CD4-positive, alpha-beta memory T cell (primary cell): ENCODE results near the gene GOLPH3. TPM values are rescaled to one million over a fixed set of nuclear protein-coding genes. Genes with fewer than 3 reads are reported as not detected.
"Not testable (repeated sequence)": the region's sequence is repeated elsewhere in the genome, so short reads cannot be mapped to it uniquely, and the experiment has no call there.

Experiments used
- CTCF ChIA-PET: fragments of 350-600 bp; sonication (Branson Sonifier 250); formaldehyde crosslinking; loops from one replicate; lab custom pipeline; 2021; ENCODE audit warnings: inconsistent platforms; ENCODE audit not compliant: partially characterized antibody; lab: Charles Lee
- POLR2A ChIA-PET: fragments of 350-600 bp; sonication (Branson Sonifier 250); formaldehyde crosslinking; loops from one replicate; lab custom pipeline; 2021; ENCODE audit not compliant: partially characterized antibody; lab: Charles Lee
- DNase-seq, 5 donors: peaks; one replicate each; pipeline versions ENCODE4 v3.0.0 to v3.0.0-alpha.2; 2020 to 2022; ENCODE audit warnings: mixed read lengths in 1 of 5
- H3K27ac ChIP-seq: one replicate; pipeline ENCODE4 v1.7.0; 2013; ENCODE audit warnings: low read depth, low read length
- H3K27me3 ChIP-seq: 2 replicates; pipeline ENCODE4 v1.7.0; 2013; ENCODE audit warnings: mild to moderate bottlenecking, low read length, moderate library complexity; ENCODE audit not compliant: insufficient read depth
- H3K36me3 ChIP-seq: 2 replicates; pipeline ENCODE4 v1.7.0; 2013; ENCODE audit warnings: mild to moderate bottlenecking, low read length, moderate library complexity; ENCODE audit not compliant: insufficient read depth
- H3K4me1 ChIP-seq: 2 replicates; pipeline ENCODE4 v1.7.0; 2013; ENCODE audit warnings: mild to moderate bottlenecking, low read length, moderate library complexity; ENCODE audit not compliant: insufficient read depth
- H3K4me3 ChIP-seq, 2 donors: one replicate each; pipeline ENCODE4 v1.7.0; 2013; ENCODE audit warnings: low read length in 2 of 2, mild to moderate bottlenecking in 1 of 2
- H3K9me3 ChIP-seq, 2 donors: one replicate each; pipeline ENCODE4 v1.7.0; 2013; ENCODE audit warnings: low read length in 2 of 2, control low read depth in 1 of 2; ENCODE audit not compliant: control insufficient read depth in 1 of 2
- H3K27ac Mint-ChIP-seq, 7 donors: one replicate each; pipeline ENCODE4 v1.8.0; 2020 to 2021; ENCODE audit warnings: mixed read lengths in 7 of 7, mild to moderate bottlenecking in 6 of 7, inconsistent platforms in 3 of 7, moderate library complexity in 3 of 7
- H3K27me3 Mint-ChIP-seq, 2 donors: one replicate each; pipeline ENCODE4 v1.8.0; 2020 to 2021; ENCODE audit warnings: mixed read lengths in 2 of 2
- H3K36me3 Mint-ChIP-seq, 2 donors: one replicate each; pipeline ENCODE4 v1.8.0; 2020 to 2021; ENCODE audit warnings: mixed read lengths in 2 of 2, inconsistent platforms in 1 of 2, mild to moderate bottlenecking in 1 of 2
- H3K4me1 Mint-ChIP-seq, 4 donors: one replicate each; pipeline ENCODE4 v1.8.0; 2020 to 2021; ENCODE audit warnings: mixed read lengths in 4 of 4, mild to moderate bottlenecking in 1 of 4
- H3K4me3 Mint-ChIP-seq, 8 donors: one replicate each; pipeline ENCODE4 v1.8.0; 2020 to 2021; ENCODE audit warnings: mixed read lengths in 8 of 8, mild to moderate bottlenecking in 7 of 8, moderate library complexity in 6 of 8, inconsistent platforms in 3 of 8
- H3K9me3 Mint-ChIP-seq, 8 donors: one replicate each; pipeline ENCODE4 v1.8.0; 2020 to 2021; ENCODE audit warnings: mixed read lengths in 8 of 8, mild to moderate bottlenecking in 5 of 8, inconsistent platforms in 3 of 8, moderate library complexity in 1 of 8
- intact Hi-C: fragments of 100-400 bp; cut with micrococcal nuclease; formaldehyde crosslinking; loops from one replicate; pipeline ENCODE4 v1.15.1; 2023
- polyA plus RNA-seq, 2 donors: library from polyadenylated mRNA; unstranded; fragments of 300-500 nt; fragmentation: Illumina TruSeq; gene quantifications; one replicate each; pipeline ENCODE4 v1.2.3, GENCODE V29; 2021
- total RNA-seq, 2 experiments: library from RNA; stranded (reverse); gene quantifications; one replicate each; pipeline ENCODE4 v1.2.3, GENCODE V29; 2021

The GOLPH3 gene
- total and polyA plus RNA-seq, 4 experiments from 2014 or later: 67.4 to 107 (median 86.2) TPM

- Histone ChIP-seq H3K36me3 (no peaks in the 10 kb centered on the region), H3K4me1 (no peaks in the 10 kb centered on the region), H3K9me3 (no peaks in the 10 kb centered on the region), H3K27me3 (no peaks in the 10 kb centered on the region), H3K27ac (no peak overlapping the region), H3K4me3 (no peak overlapping the region)
- Mint-ChIP-seq H3K36me3 (no peaks in the 10 kb centered on the region), H3K27ac (no peak overlapping the region), H3K27me3 (no peaks in the 10 kb centered on the region), H3K4me3 (no peak overlapping the region), H3K4me1 (no peaks in the 10 kb centered on the region), H3K9me3 (no peaks in the 10 kb centered on the region)
- intact Hi-C loops: no loop called here
- ChIA-PET CTCF (interaction anchor here (0.8 to 1.2 kb wide), 2 partner anchors 11 to 496 kb away, joined by 3 to 8 read pairs; no protein-coding TSS in a partner anchor), POLR2A (no interaction called here)
- DNase-seq: no peak
These were observed 86.7 kb downstream of the GOLPH3 start for GRCh38 chr5:32087086-32088082.

- Histone ChIP-seq H3K4me1 (no peaks in the 10 kb centered on the region), H3K27me3 (no peaks in the 10 kb centered on the region), H3K36me3 (no peaks in the 10 kb centered on the region), H3K9me3 (no peaks in the 10 kb centered on the region), H3K4me3 (no peak overlapping the region), H3K27ac (no peak overlapping the region)
- DNase-seq: no peak
- ChIA-PET CTCF (interaction anchor here (1.6 kb wide), 1 partner anchor 9 kb away, joined by 7 read pairs; no protein-coding TSS in a partner anchor), POLR2A (no interaction called here)
- Mint-ChIP-seq H3K27me3 (no peaks in the 10 kb centered on the region), H3K36me3 (no peaks in the 10 kb centered on the region), H3K9me3 (no peaks in the 10 kb centered on the region), H3K4me1 (no peaks in the 10 kb centered on the region), H3K27ac (no peak overlapping the region), H3K4me3 (no peak overlapping the region)
- intact Hi-C loops: no loop called here
These were observed 90.1 kb downstream of the GOLPH3 start for GRCh38 chr5:32083981-32084430.

- no peak overlapping the region for H3K4me3 Mint-ChIP-seq
These were observed 91.4 kb downstream of the GOLPH3 start for GRCh38 chr5:32082701-32083100.

GRCh38 chr5:32080565-32080964, 93.6 kb downstream of the GOLPH3 start:
- H3K36me3 Mint-ChIP-seq, H3K27me3 ChIP-seq, H3K4me1 Mint-ChIP-seq, H3K9me3 Mint-ChIP-seq, H3K27ac Mint-ChIP-seq, H3K9me3 ChIP-seq, H3K4me3 ChIP-seq, H3K4me3 Mint-ChIP-seq, H3K36me3 ChIP-seq, H3K27me3 Mint-ChIP-seq, H3K4me1 ChIP-seq, POLR2A ChIA-PET, intact Hi-C loops, DNase-seq, H3K27ac ChIP-seq: not testable (repeated sequence)
- CTCF ChIA-PET: interaction anchor here (1.0 kb wide), 1 partner anchor 12 kb away, joined by 3 read pairs; no protein-coding TSS in a partner anchor

More at GRCh38 chr5:32082701-32083100, 91.4 kb downstream of the GOLPH3 start:
- CTCF ChIA-PET: no interaction called here
- POLR2A ChIA-PET: no interaction called here
- Histone ChIP-seq H3K4me3 (no peak overlapping the region), H3K4me1 (no peaks in the 10 kb centered on the region), H3K27ac (no peak overlapping the region), H3K9me3 (no peaks in the 10 kb centered on the region), H3K27me3 (no peaks in the 10 kb centered on the region), H3K36me3 (no peaks in the 10 kb centered on the region)
- Mint-ChIP-seq H3K4me1 (no peaks in the 10 kb centered on the region), H3K36me3 (no peaks in the 10 kb centered on the region), H3K9me3 (no peaks in the 10 kb centered on the region), H3K27ac (no peak overlapping the region), H3K27me3 (no peaks in the 10 kb centered on the region)
- DNase-seq: no peak
- intact Hi-C loops: no loop called here

GRCh38 chr5:32078855-32079254, 95.3 kb downstream of the GOLPH3 start:
- H3K27ac Mint-ChIP-seq, H3K27me3 Mint-ChIP-seq, H3K4me3 Mint-ChIP-seq, POLR2A ChIA-PET, H3K4me1 Mint-ChIP-seq, intact Hi-C loops, H3K4me1 ChIP-seq, H3K27me3 ChIP-seq, H3K9me3 Mint-ChIP-seq, H3K4me3 ChIP-seq, H3K27ac ChIP-seq, DNase-seq, H3K9me3 ChIP-seq, H3K36me3 Mint-ChIP-seq, H3K36me3 ChIP-seq: not testable (repeated sequence)
- CTCF ChIA-PET: interaction anchor here (0.6 to 1.4 kb wide), 2 partner anchors 14 to 261 kb away, joined by 3 read pairs; no protein-coding TSS in a partner anchor

- no peak overlapping the region for H3K4me3 ChIP-seq
- no peaks in the 10 kb centered on the region for H3K4me1 Mint-ChIP-seq
- no peaks in the 10 kb centered on the region for H3K4me1 ChIP-seq
- H3K36me3 ChIP-seq: no peaks in the 10 kb centered on the region
- no peaks in the 10 kb centered on the region for H3K27me3 ChIP-seq
- intact Hi-C loops: loop anchor here (1.0 kb wide), 1 partner anchor 496 kb away; no protein-coding TSS in a partner anchor
- no peaks in the 10 kb centered on the region for H3K9me3 ChIP-seq
- peaks cover 0 to 1% of the 10 kb centered on the region in 2 donors for H3K27me3 Mint-ChIP-seq
- H3K27ac ChIP-seq: no peak overlapping the region
- peak in 4 of 5 donors; percentile 19 to 44 (median 32) for DNase-seq
- CTCF ChIA-PET: interaction anchor here (0.6 to 1.8 kb wide), 16 partner anchors 8 to 497 kb away, joined by 3 to 12 read pairs (median 4); no protein-coding TSS in a partner anchor
- H3K4me3 Mint-ChIP-seq: no peak overlapping the region
- H3K27ac Mint-ChIP-seq: no peak overlapping the region
- H3K36me3 Mint-ChIP-seq: no peaks in the 10 kb centered on the region
- POLR2A ChIA-PET: interaction anchor here (0.9 kb wide), 1 partner anchor 545 kb away, joined by 3 read pairs; the partner anchor contains the start of genes C5orf22 and DROSHA
- H3K9me3 Mint-ChIP-seq: no peaks in the 10 kb centered on the region
These were observed 97.1 kb downstream of the GOLPH3 start for GRCh38 chr5:32076699-32077695.
